H9 (cell line): ENCODE measurements around the gene ADGRB3. TPM values are rescaled to one million over a fixed set of nuclear protein-coding genes. Genes with fewer than 3 reads are reported as not detected.

Source experiments
- DNase-seq: peaks from one replicate; pipeline ENCODE4 v3.0.0-alpha.2; 2017
- H2AFZ ChIP-seq: one replicate; pipeline ENCODE4 v1.6.1; 2013; ENCODE audit warnings: mild to moderate bottlenecking, low read length, control low read depth, moderate library complexity
- H2AK5ac ChIP-seq: 2 replicates; pipeline ENCODE4 v1.6.1; 2013; ENCODE audit warnings: low read length, control low read depth, mixed read lengths; ENCODE audit not compliant: insufficient read length
- H2BK120ac ChIP-seq: one replicate; pipeline ENCODE4 v1.6.1; 2013; ENCODE audit warnings: low read depth, mild to moderate bottlenecking, low read length, control low read depth, inconsistent platforms; ENCODE audit not compliant: poor library complexity, severe bottlenecking
- H2BK12ac ChIP-seq: 2 replicates; pipeline ENCODE4 v1.6.1; 2013; ENCODE audit warnings: low read length, control low read depth, mixed read lengths, low read depth; ENCODE audit not compliant: insufficient read length
- H2BK15ac ChIP-seq: 2 replicates; pipeline ENCODE4 v1.6.1; 2013; ENCODE audit warnings: low read depth, low read length, control low read depth
- H2BK20ac ChIP-seq: one replicate; pipeline ENCODE4 v1.6.1; 2013; ENCODE audit warnings: low read depth, mild to moderate bottlenecking, low read length, control low read depth, inconsistent platforms; ENCODE audit not compliant: poor library complexity, severe bottlenecking
- H2BK5ac ChIP-seq: 2 replicates; pipeline ENCODE4 v1.6.1; 2013; ENCODE audit warnings: low read length, control low read depth, mixed read lengths; ENCODE audit not compliant: insufficient read length
- H3K14ac ChIP-seq: 2 replicates; pipeline ENCODE4 v1.6.1; 2013; ENCODE audit warnings: low read length, control low read depth; ENCODE audit not compliant: insufficient read depth
- H3K18ac ChIP-seq: 2 replicates; pipeline ENCODE4 v1.6.1; 2013; ENCODE audit warnings: low read depth, mild to moderate bottlenecking, mixed read lengths, low read length, control low read depth; ENCODE audit not compliant: insufficient read length
- H3K23ac ChIP-seq: 2 replicates; pipeline ENCODE4 v1.6.1; 2013; ENCODE audit warnings: low read length, control low read depth, mixed read lengths, low read depth; ENCODE audit not compliant: insufficient read length
- H3K23me2 ChIP-seq: 2 replicates; pipeline ENCODE4 v1.6.1; 2013; ENCODE audit warnings: low read depth, mild to moderate bottlenecking, mixed read lengths, low read length, control low read depth; ENCODE audit not compliant: insufficient read length, poor library complexity, severe bottlenecking
- H3K27ac ChIP-seq: 2 replicates; pipeline ENCODE4 v1.5.1; 2013; ENCODE audit warnings: low read length, control low read depth, mixed read lengths, low read depth; ENCODE audit not compliant: insufficient read length
- H3K27me3 ChIP-seq: 2 replicates; pipeline ENCODE4 v1.6.1; 2013; ENCODE audit warnings: low read length, control low read depth, inconsistent platforms; ENCODE audit not compliant: insufficient read depth
- H3K4ac ChIP-seq: 2 replicates; pipeline ENCODE4 v1.6.1; 2013; ENCODE audit warnings: low read depth, mild to moderate bottlenecking, control low read depth, inconsistent platforms, low read length, moderate library complexity
- H3K4me1 ChIP-seq: 2 replicates; pipeline ENCODE4 v1.6.1; 2013; ENCODE audit warnings: low read length, control low read depth, inconsistent platforms; ENCODE audit not compliant: insufficient read depth
- H3K4me2 ChIP-seq: 2 replicates; pipeline ENCODE4 v1.6.1; 2013; ENCODE audit warnings: low read length, control low read depth, mixed read lengths; ENCODE audit not compliant: insufficient read length, insufficient read depth
- H3K56ac ChIP-seq: 2 replicates; pipeline ENCODE4 v1.6.1; 2013; ENCODE audit warnings: low read depth, mild to moderate bottlenecking, mixed read lengths, low read length, control low read depth; ENCODE audit not compliant: insufficient read length
- H3K79me1 ChIP-seq: 2 replicates; pipeline ENCODE4 v1.6.1; 2013; ENCODE audit warnings: low read depth, mild to moderate bottlenecking, moderate library complexity, low read length, control low read depth, inconsistent platforms; ENCODE audit not compliant: insufficient read depth, poor library complexity, severe bottlenecking
- H3K79me2 ChIP-seq: 2 replicates; pipeline ENCODE4 v1.6.1; 2013; ENCODE audit warnings: low read length, control low read depth, inconsistent platforms; ENCODE audit not compliant: insufficient read depth
- H3K9ac ChIP-seq: 2 replicates; pipeline ENCODE4 v1.6.1; 2013; ENCODE audit warnings: low read length, control low read depth, mixed read lengths; ENCODE audit not compliant: insufficient read length; ENCODE audit errors: extremely low read depth
- H3K9me3 ChIP-seq: one replicate; pipeline ENCODE4 v1.6.1; 2013; ENCODE audit warnings: low read depth, low read length, inconsistent platforms; ENCODE audit not compliant: control insufficient read depth
- H3T11ph ChIP-seq: one replicate; pipeline ENCODE4 v1.6.1; 2013; ENCODE audit warnings: mild to moderate bottlenecking, low read length, control low read depth, inconsistent platforms
- H4K20me1 ChIP-seq: one replicate; pipeline ENCODE4 v1.6.1; 2013; ENCODE audit not compliant: control insufficient read depth, insufficient read length, insufficient read depth
- H4K5ac ChIP-seq: 2 replicates; pipeline ENCODE4 v1.6.1; 2013; ENCODE audit warnings: low read depth, mild to moderate bottlenecking, mixed read lengths, low read length, control low read depth; ENCODE audit not compliant: insufficient read length
- H4K8ac ChIP-seq: replicated peaks from 2 replicates; pipeline ENCODE4 v1.6.1; 2013; ENCODE audit warnings: low read length, control low read depth, mixed read lengths, low read depth; ENCODE audit not compliant: insufficient read length
- H4K91ac ChIP-seq: 2 replicates; pipeline ENCODE4 v1.6.1; 2013; ENCODE audit warnings: low read depth, mild to moderate bottlenecking, moderate library complexity, mixed read lengths, low read length, control low read depth; ENCODE audit not compliant: insufficient read length
- H3K27ac Mint-ChIP-seq, 3 experiments: 2 replicates in 2 of 3; 3 replicates in 1 of 3; pipeline ENCODE4 v1.8.0; 2020 to 2021; ENCODE audit warnings: mixed read lengths in 3 of 3, mild to moderate bottlenecking in 1 of 3, moderate library complexity in 1 of 3
- H3K27me3 Mint-ChIP-seq: 2 replicates; pipeline ENCODE4 v1.8.0; 2021; ENCODE audit warnings: low read depth, mild to moderate bottlenecking, moderate library complexity, mixed read lengths
- H3K36me3 Mint-ChIP-seq, 3 experiments: 2 replicates in 2 of 3; 3 replicates in 1 of 3; pipeline ENCODE4 v1.8.0; 2020 to 2021; ENCODE audit warnings: low read depth in 3 of 3, mixed read lengths in 3 of 3; ENCODE audit not compliant: insufficient read depth in 1 of 3
- H3K4me1 Mint-ChIP-seq, 2 experiments: 2 replicates each; pipeline ENCODE4 v1.8.0; 2020; ENCODE audit warnings: mixed read lengths in 2 of 2
- H3K4me3 Mint-ChIP-seq, 2 experiments: 2 replicates in 1 of 2; 3 replicates in 1 of 2; pipeline ENCODE4 v1.8.0; 2020 to 2021; ENCODE audit warnings: mild to moderate bottlenecking in 2 of 2, mixed read lengths in 2 of 2, moderate library complexity in 1 of 2
- H3K9me3 Mint-ChIP-seq, 2 experiments: 2 replicates in 1 of 2; 3 replicates in 1 of 2; pipeline ENCODE4 v1.8.0; 2020; ENCODE audit warnings: mild to moderate bottlenecking in 2 of 2, mixed read lengths in 2 of 2, moderate library complexity in 1 of 2
- CTCF ChIP-seq: fragments of 200-600 bp; sonication (generic); conservative IDR thresholded peaks from 3 replicates; pipeline ENCODE4 v1.8.0; 2021; ENCODE audit warnings: antibody characterized with exemption, mild to moderate bottlenecking
- WGBS: extraction: QIAGEN DNeasy Blood & Tissue Kit; methylation state at CpG from one replicate; pipeline ENCODE4 v1.1.7; 2013; ENCODE audit warnings: missing lambda C conversion rate, low lambda C conversion rate, mixed read lengths; ENCODE audit not compliant: insufficient read length; ENCODE audit errors: extremely low coverage; 5-methylcytosine and 5-hydroxymethylcytosine counted together
- total RNA-seq: library from RNA; stranded (reverse); gene quantifications from 2 replicates; pipeline ENCODE4 v1.2.1, GENCODE V29; 2021

Gene ADGRB3
- total RNA-seq, 1 experiment from 2014 or later, result 0.37 TPM

GRCh38 chr6:68741501-68742386 is 106.7 kb downstream of the ADGRB3 start:
- Histone ChIP-seq H3K4ac (no peak overlapping the region), H3K23ac (no peak overlapping the region), H3K14ac (no peak overlapping the region; the same call in 1 of the 2 replicates), H3K56ac (no peak overlapping the region), H2BK12ac (no peak overlapping the region), H3K27ac (no peak overlapping the region), H3K79me1 (no peaks in the 10 kb centered on the region), H4K8ac (no peak overlapping the region), H3K27me3 (no peaks in the 10 kb centered on the region), H3K79me2 (no peaks in the 10 kb centered on the region), H4K20me1 (no peaks in the 10 kb centered on the region), H3K9me3 (no peaks in the 10 kb centered on the region), H3K23me2 (no peaks in the 10 kb centered on the region), H2BK15ac (no peak overlapping the region), H4K91ac (no peak overlapping the region), H2BK5ac (no peak overlapping the region), H3T11ph (no peak overlapping the region), H2BK20ac (no peak overlapping the region), H3K9ac (no peak overlapping the region), H3K18ac (no peak overlapping the region), H2AK5ac (no peak overlapping the region), H3K4me2 (no peak overlapping the region), H2AFZ (no peak overlapping the region), H3K4me1 (peaks cover 5% of the 10 kb centered on the region; the same call in 1 of the 2 replicates), H4K5ac (no peak overlapping the region), H2BK120ac (no peak overlapping the region)
- H3K36me3 Mint-ChIP-seq, result no peaks in the 10 kb centered on the region
- no CpG with 5 or more reads among the region's 5 CpGs for WGBS
- no peaks in the 10 kb centered on the region for H3K9me3 Mint-ChIP-seq
- H3K27ac Mint-ChIP-seq, result no peak overlapping the region
- no peak overlapping the region for H3K4me3 Mint-ChIP-seq
- no peaks in the 10 kb centered on the region for H3K27me3 Mint-ChIP-seq
- TF ChIP-seq CTCF, result no peak
- no peak for DNase-seq
- no peaks in the 10 kb centered on the region for H3K4me1 Mint-ChIP-seq
